ENCODE data around the gene S100A3. TPM values are rescaled to one million over a fixed set of nuclear protein-coding genes. Genes with fewer than 3 reads are reported as not detected.
A peak's percentile ranks its signal among the peaks of the same experiment; 100 is the strongest.

The S100A3 gene
- total and polyA plus RNA-seq, 4 donors, result 3.0 to 8.0 (median 6.0) TPM

GRCh38 chr1:153560771-153561465 is 11.9 kb upstream of the S100A3 start:
- DNase-seq (peak in 2 of 3 donors; percentile 27 to 67), ATAC-seq (ENCODE audit: insufficient read depth, low FRiP score) (no peak)
- Histone ChIP-seq H3K27me3 (ENCODE audit: control insufficient read depth in 3 of 3, insufficient read depth in 3 of 3, low read length in 2 of 3) (no peaks in the 10 kb centered on the region), H3K27ac (ENCODE audit: low read depth in 1 of 2, low read length in 1 of 2) (no peak overlapping the region), H3K36me3 (ENCODE audit: control insufficient read depth in 4 of 4, insufficient read depth in 4 of 4, low read length in 4 of 4) (no peaks in the 10 kb centered on the region), H3K9me3 (ENCODE audit: control insufficient read depth in 4 of 4, insufficient read depth in 3 of 4, low read length in 3 of 4) (no peaks in the 10 kb centered on the region), H3K4me3 (no peak overlapping the region), H3K4me1 (ENCODE audit: control insufficient read depth in 5 of 5, insufficient read depth in 5 of 5, low read length in 5 of 5) (peaks cover under 1 to 12% (median 8%) of the 10 kb centered on the region in 5 donors), H3K9ac (ENCODE audit: insufficient read depth in 1 of 2, low read length in 2 of 2) (no peak overlapping the region)
- no peak for TF ChIP-seq CTCF (IDR thresholded peaks at IDR 0.05; ENCODE audit: control extremely low read depth, extremely low read depth)
- 89% methylated on average over 10 of the region's 10 CpGs for WGBS, 2 donors

GRCh38 chr1:153560241-153560640 is 11.2 kb upstream of the S100A3 start:
- WGBS, 2 donors, result 97 to 100% methylated on average over 2 of the region's 2 CpGs

GRCh38 chr1:153557877-153558276 is 8.8 kb upstream of the S100A3 start:
- ATAC-seq (ENCODE audit: insufficient read depth, low FRiP score) (no peak), DNase-seq (no peak)
- 90 to 96% methylated on average over 3 of the region's 3 CpGs for WGBS, 2 donors
- Histone ChIP-seq H3K27ac (ENCODE audit: low read depth in 1 of 2, low read length in 1 of 2) (no peak overlapping the region), H3K36me3 (ENCODE audit: control insufficient read depth in 4 of 4, insufficient read depth in 4 of 4, low read length in 4 of 4) (no peaks in the 10 kb centered on the region), H3K9me3 (ENCODE audit: control insufficient read depth in 4 of 4, insufficient read depth in 3 of 4, low read length in 3 of 4) (no peaks in the 10 kb centered on the region), H3K4me1 (ENCODE audit: control insufficient read depth in 5 of 5, insufficient read depth in 5 of 5, low read length in 5 of 5) (peaks cover 0 to 16% (median 4%) of the 10 kb centered on the region in 5 donors), H3K27me3 (ENCODE audit: control insufficient read depth in 3 of 3, insufficient read depth in 3 of 3, low read length in 2 of 3) (no peaks in the 10 kb centered on the region), H3K4me3 (no peak overlapping the region), H3K9ac (ENCODE audit: insufficient read depth in 1 of 2, low read length in 2 of 2) (no peak overlapping the region)
- no peak for TF ChIP-seq CTCF (IDR thresholded peaks at IDR 0.05; ENCODE audit: control extremely low read depth, extremely low read depth)

More at GRCh38 chr1:153560241-153560640, 11.2 kb upstream of the S100A3 start:
- no peak overlapping the region for H3K27ac ChIP-seq (ENCODE audit: low read depth in 1 of 2, low read length in 1 of 2)
- no peak overlapping the region for H3K4me3 ChIP-seq
- no peaks in the 10 kb centered on the region for H3K36me3 ChIP-seq (ENCODE audit: control insufficient read depth in 4 of 4, insufficient read depth in 4 of 4, low read length in 4 of 4)
- no peak overlapping the region for H3K9ac ChIP-seq (ENCODE audit: insufficient read depth in 1 of 2, low read length in 2 of 2)
- DNase-seq (no peak), ATAC-seq (ENCODE audit: insufficient read depth, low FRiP score) (no peak)
- peaks cover 0 to 5% (median 2%) of the 10 kb centered on the region in 5 donors for H3K4me1 ChIP-seq (ENCODE audit: control insufficient read depth in 5 of 5, insufficient read depth in 5 of 5, low read length in 5 of 5)
- no peak for TF ChIP-seq CTCF (IDR thresholded peaks at IDR 0.05; ENCODE audit: control extremely low read depth, extremely low read depth)
- H3K9me3 ChIP-seq (ENCODE audit: control insufficient read depth in 4 of 4, insufficient read depth in 3 of 4, low read length in 3 of 4), result no peaks in the 10 kb centered on the region
- no peaks in the 10 kb centered on the region for H3K27me3 ChIP-seq (ENCODE audit: control insufficient read depth in 3 of 3, insufficient read depth in 3 of 3, low read length in 2 of 3)

All from lung (tissue), 12 donors.